Muscle layer of duodenum (tissue), 2 donors: ENCODE data around the gene TNIK.

Experiments
- H3K27ac ChIP-seq: one replicate; pipeline ENCODE4 v1.7.0; 2013; ENCODE audit warnings: mild to moderate bottlenecking, low read length
- H3K27me3 ChIP-seq: one replicate; pipeline ENCODE4 v1.7.0; 2013; ENCODE audit warnings: low read depth, mild to moderate bottlenecking, control low read depth, low read length
- H3K36me3 ChIP-seq, 2 donors: one replicate each; pipeline ENCODE4 v1.7.0; 2013; ENCODE audit warnings: low read length in 2 of 2, control low read depth in 1 of 2, mild to moderate bottlenecking in 1 of 2; ENCODE audit not compliant: insufficient read depth in 2 of 2, control insufficient read depth in 1 of 2
- H3K4me1 ChIP-seq, 2 donors: one replicate each; pipeline ENCODE4 v1.7.0; 2013; ENCODE audit warnings: low read length in 2 of 2, mild to moderate bottlenecking in 2 of 2, control low read depth in 1 of 2, moderate library complexity in 1 of 2; ENCODE audit not compliant: insufficient read depth in 2 of 2, control insufficient read depth in 1 of 2
- H3K4me3 ChIP-seq, 2 donors: one replicate each; pipeline ENCODE4 v1.7.0; 2013; ENCODE audit warnings: low read length in 2 of 2, low read depth in 1 of 2, mild to moderate bottlenecking in 1 of 2
- H3K9me3 ChIP-seq, 2 donors: one replicate each; pipeline ENCODE4 v1.7.0; 2013; ENCODE audit warnings: low read length in 2 of 2, control low read depth in 1 of 2, mild to moderate bottlenecking in 1 of 2; ENCODE audit not compliant: control insufficient read depth in 1 of 2
- donor health status: healthy.

The TNIK gene

DNA sequence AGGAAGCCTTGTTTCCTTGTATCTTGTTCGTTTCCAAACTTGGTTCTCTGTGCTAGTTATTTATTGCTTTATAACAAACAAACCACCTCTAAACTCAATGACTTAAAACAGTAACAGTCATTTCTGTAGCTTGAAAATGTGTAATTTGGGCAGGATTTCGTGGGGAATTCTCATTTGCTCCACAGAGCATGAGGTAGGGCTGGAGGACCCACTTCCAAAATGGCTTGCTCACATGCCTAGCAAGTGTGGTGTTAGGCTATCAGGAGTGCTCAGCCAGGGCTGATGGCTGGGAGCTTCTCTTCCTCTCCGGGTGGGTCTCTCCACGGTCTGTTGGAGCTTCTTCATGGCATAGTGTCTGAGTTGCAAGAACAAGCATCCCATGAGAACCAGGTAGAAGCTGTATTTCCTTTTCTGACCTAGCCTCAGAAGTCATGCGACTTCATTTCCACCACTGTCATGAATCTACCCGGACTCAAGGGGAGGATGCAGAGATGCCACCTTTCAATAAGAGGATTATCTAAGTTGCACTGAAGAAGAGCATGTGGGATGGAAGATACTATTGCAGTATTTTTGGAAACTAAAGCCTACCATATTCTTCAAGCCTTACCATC lies 8.2 kb upstream of the TNIK start:
- H3K36me3 ChIP-seq, result no peaks in the 10 kb centered on the region
- no peaks in the 10 kb centered on the region for H3K27me3 ChIP-seq
- no peaks in the 10 kb centered on the region for H3K9me3 ChIP-seq
- H3K27ac ChIP-seq, result no peak overlapping the region
- no peaks in the 10 kb centered on the region for H3K4me1 ChIP-seq
- no peak overlapping the region for H3K4me3 ChIP-seq

DNA sequence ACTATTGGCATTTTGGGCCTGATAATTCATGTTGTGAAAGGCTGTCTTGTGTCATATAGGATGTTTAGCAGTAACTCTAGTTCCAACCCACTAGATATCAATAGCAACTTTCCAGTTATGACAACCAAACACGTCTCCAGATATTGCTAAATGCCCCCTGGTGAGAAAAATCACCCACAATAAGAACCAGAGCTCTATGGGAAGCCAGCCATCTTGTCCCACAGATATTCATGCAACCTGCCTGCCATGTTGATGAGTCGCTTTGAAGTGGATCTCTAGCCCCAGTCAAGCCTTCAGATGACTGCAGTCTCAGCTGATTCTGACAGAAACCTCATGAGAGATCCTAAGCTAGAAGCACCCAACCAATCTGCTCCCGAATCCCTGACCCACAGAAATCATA lies 5.6 kb upstream of the TNIK start:
- Histone ChIP-seq H3K4me3 (no peak overlapping the region), H3K27ac (no peak overlapping the region), H3K9me3 (no peaks in the 10 kb centered on the region), H3K4me1 (peaks cover 4 to 8% of the 10 kb centered on the region in 2 donors), H3K36me3 (no peaks in the 10 kb centered on the region), H3K27me3 (no peaks in the 10 kb centered on the region)

DNA sequence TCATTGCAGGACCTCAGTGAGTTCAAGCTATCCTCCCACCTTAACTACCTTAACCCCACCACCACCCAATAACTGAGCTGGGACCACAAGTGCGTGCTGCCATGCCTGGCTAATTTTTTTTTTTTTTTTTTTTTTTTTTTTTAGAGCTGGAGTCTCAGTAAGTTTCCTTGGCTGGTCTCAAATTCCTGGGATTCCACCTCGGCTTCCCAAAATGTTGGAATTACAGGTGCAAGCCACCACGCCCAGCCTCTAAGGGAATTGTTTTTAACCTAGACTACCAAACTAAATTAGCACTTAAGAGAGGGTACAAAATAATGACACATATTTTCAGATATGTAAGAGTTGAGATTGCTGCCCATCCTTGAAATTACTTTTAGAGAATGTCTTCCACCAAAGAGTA lies 4.3 kb upstream of the TNIK start:
- Histone ChIP-seq H3K9me3 (no peaks in the 10 kb centered on the region), H3K4me1 (peaks cover 4 to 8% of the 10 kb centered on the region in 2 donors), H3K4me3 (no peak overlapping the region), H3K27ac (no peak overlapping the region), H3K36me3 (no peaks in the 10 kb centered on the region), H3K27me3 (no peaks in the 10 kb centered on the region)

DNA sequence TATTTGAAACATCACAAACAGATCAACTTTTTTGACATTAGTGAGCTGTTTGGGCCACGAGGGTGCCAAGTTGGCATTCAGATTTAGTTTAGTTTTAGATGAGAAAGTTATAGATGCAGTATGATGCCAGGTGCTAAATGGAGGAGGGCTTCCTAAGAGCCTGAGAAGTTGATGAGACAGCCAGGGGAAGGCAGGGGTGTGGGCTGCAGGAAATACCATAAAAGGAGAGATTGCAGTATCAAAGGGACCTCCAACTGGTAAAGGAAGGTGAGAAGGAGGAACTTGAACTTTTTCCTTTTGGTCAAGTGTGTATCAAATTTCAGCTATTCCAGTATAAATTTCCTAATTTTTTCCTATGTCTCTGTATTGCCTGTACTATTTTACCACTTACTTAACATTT lies 2.0 kb upstream of the TNIK start:
- Histone ChIP-seq H3K27ac (no peak overlapping the region), H3K27me3 (no peaks in the 10 kb centered on the region), H3K9me3 (no peaks in the 10 kb centered on the region), H3K36me3 (no peaks in the 10 kb centered on the region), H3K4me3 (no peak overlapping the region), H3K4me1 (peaks cover 8 to 22% of the 10 kb centered on the region in 2 donors)

DNA sequence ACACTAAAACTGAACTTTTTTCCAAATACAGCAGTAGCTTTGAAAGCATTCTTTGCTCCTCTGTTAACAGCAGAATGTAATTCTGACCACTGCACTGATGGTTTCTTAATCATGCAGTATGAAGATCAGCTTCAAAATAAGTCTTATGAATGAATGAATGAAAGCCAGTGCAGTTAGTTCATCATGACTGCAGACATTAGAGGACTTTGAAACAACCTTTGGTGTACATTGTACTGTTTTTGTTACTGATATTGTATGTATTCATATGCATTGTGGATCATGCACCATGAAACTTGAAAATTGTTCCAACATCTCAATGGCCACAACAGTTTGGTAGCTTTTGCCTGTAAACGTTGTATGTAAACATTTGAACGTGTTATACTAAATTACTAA lies 1.3 kb upstream of the TNIK start:
- Histone ChIP-seq H3K27me3 (no peaks in the 10 kb centered on the region), H3K4me1 (peaks cover 9 to 24% of the 10 kb centered on the region in 2 donors), H3K36me3 (no peaks in the 10 kb centered on the region), H3K27ac (peak overlapping the region; percentile 50), H3K4me3 (peak overlapping the region; percentile 85 to 94), H3K9me3 (no peaks in the 10 kb centered on the region)

DNA sequence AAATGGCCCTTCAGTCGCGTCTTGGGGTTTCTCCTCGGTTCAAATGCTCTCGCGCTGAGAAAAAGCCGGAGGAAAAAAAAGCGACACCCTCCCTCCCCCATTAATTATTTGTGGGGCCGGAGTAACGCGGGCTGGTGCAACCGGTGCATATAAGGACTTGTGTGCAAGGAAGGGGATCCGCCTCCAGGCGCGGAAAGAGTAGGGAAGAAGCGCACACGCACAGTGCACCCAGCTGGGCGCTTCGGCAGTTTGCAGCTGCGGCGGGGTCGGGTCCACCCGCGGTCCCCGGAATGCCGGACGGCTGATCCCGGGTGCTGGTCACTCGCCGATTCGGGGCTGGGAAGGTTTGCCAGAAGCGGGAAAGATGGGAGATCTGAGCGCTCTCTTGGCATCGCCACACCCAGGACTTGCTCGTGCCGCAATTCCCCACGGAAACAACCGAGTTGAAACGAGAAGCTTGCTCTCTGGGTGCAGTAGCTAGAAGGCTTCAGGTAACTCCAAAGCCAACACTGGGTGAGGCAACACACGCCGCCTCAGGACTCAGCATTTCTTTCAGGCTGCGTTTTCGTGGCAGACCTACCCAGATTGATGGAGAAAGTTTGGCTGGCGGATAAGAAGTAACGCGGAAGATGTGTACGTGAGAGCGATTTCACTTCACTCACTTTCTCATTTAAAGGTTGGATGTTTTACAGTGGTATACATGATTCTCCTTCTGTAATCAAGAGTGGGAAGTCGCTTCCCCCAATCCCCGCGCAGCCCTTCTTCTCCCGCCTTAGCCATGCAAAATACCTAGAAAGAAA lies 720 bp upstream of the TNIK start:
- H3K27ac ChIP-seq, result peak overlapping the region; percentile 50
- no peaks in the 10 kb centered on the region for H3K9me3 ChIP-seq
- peak overlapping the region; percentile 85 to 94 for H3K4me3 ChIP-seq
- H3K27me3 ChIP-seq, result no peaks in the 10 kb centered on the region
- no peaks in the 10 kb centered on the region for H3K36me3 ChIP-seq
- H3K4me1 ChIP-seq, result peaks cover 9 to 24% of the 10 kb centered on the region in 2 donors

DNA sequence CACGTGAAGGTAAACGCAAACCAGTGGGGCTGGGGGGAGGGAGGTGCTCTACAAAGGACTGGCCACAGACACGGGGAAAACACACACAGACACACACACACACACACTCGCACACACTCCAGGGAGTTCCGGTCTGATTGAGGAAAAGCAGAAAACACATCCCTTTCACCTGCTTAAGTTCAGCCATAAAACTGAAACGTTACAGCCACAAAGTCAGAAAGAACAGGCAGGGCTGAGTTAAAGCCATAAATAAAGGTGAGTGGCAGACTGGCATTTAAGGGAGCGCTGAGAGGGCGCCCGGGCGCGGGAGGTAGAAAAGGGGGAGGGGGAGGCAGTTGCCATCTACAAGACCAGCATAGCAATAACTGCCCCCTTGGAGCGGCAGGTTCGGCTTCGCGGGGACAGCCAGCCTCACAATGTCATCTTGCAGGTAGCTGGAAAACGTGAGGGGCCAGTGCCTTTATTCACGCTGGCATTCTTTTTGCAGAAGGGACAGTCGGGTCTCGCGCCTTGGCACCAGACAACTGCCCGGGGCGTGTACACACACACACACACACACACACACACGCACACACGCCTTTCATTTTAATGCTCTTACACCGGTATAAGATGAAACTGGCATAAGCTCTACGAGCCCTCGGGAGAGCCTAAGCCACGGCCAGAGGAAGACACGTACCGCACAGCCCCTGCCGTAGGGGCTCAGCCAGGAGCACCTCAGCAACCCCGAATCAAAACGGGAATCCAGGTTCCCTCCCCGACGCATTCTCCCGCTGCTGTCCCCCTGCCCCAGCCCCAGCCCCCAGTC lies 866 bp downstream of the TNIK start:
- Histone ChIP-seq H3K9me3 (no peaks in the 10 kb centered on the region), H3K4me3 (peak overlapping the region; percentile 85 to 94), H3K27ac (peak overlapping the region; percentile 48), H3K4me1 (peaks cover 9 to 28% of the 10 kb centered on the region in 2 donors), H3K36me3 (no peaks in the 10 kb centered on the region), H3K27me3 (no peaks in the 10 kb centered on the region)

DNA sequence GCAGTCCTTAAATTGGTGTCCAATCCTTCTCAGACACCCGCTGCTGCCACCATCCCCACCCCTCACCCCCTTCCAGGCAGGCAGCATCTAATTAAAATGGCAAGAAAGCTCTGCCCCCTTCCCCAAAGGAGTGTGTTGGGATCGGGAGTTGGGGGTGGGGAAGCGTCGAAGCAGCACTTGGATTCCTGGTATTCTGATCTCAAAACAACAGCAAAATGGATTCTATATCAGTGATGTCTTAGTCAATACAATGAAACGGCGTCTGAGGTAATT lies 1.4 kb downstream of the TNIK start:
- Histone ChIP-seq H3K36me3 (no peaks in the 10 kb centered on the region), H3K27ac (peak overlapping the region; percentile 48), H3K9me3 (no peaks in the 10 kb centered on the region), H3K4me1 (peaks cover 9 to 28% of the 10 kb centered on the region in 2 donors), H3K27me3 (no peaks in the 10 kb centered on the region), H3K4me3 (peak overlapping the region; percentile 85 to 94)

DNA sequence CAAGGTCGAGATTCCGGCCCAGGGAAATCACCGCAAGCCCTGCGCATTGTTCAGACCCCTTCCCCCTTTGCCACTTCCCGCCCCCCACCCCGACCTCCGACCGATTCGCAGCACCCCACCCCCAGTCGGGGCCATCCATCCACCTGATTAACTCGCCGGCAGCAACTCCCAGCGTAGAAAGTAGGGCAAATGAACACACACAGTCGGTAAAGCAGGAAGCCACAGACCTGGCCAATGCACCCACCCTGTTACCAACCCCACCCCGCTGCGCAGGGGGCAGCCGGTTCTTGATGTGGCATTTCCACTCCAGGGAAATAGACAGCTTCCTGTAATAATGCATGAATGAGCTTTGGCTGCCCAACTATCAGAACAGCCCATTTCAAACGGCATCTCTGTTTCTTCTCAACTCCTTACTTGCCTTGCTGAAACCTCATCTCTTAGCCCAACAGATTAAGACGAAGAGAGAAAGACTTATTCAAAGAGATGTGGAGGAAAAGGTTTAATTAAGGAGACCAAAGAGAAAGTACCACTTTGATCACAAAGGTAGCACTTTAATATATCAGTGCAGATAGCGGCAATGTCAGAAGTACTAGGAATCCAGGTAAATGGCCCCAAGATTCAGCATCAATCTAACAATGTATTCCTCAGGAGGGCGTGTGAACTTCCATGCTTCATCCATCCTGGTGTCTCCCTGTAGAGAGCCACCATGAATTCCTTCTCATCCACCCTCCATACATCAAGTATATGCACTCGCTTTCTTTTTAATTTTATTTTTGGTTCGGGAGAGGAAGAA lies 1.9 kb downstream of the TNIK start:
- peaks cover 9 to 28% of the 10 kb centered on the region in 2 donors for H3K4me1 ChIP-seq
- no peaks in the 10 kb centered on the region for H3K36me3 ChIP-seq
- no peaks in the 10 kb centered on the region for H3K27me3 ChIP-seq
- no peaks in the 10 kb centered on the region for H3K9me3 ChIP-seq
- H3K27ac ChIP-seq, result peak overlapping the region; percentile 48
- peak overlapping the region; percentile 85 to 94 for H3K4me3 ChIP-seq

DNA sequence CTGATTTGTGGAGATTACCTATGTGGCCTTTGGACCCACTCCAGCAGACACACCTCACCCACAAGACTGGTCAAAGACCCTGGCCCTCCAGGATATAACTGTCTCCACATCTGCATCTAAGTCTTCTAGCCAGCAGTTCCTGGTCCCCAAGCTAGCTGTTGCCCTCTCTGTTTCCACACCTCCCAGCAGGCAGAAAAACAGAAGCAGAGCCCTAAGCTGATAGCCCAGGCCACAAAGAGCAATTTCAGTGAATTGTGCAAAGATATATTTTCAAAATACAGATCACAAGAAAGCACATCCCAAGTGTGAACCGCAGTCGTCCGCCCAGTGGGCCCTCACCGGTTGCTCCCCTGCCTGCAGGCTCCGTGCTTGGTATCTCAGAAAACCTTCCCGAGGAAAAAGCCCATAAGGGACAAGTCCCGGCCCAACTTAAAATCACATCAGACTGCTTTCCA lies 2.6 kb downstream of the TNIK start:
- no peaks in the 10 kb centered on the region for H3K36me3 ChIP-seq
- no peaks in the 10 kb centered on the region for H3K9me3 ChIP-seq
- H3K4me1 ChIP-seq, result peaks cover 9 to 28% of the 10 kb centered on the region in 2 donors
- peak overlapping the region; percentile 85 to 94 for H3K4me3 ChIP-seq
- H3K27ac ChIP-seq, result no peak overlapping the region
- no peaks in the 10 kb centered on the region for H3K27me3 ChIP-seq
